H9 (cell line): ENCODE data around the gene ADTRP. TPM values are rescaled to one million over a fixed set of nuclear protein-coding genes. Genes with fewer than 3 reads are reported as not detected.

Experiments used
- DNase-seq: peaks from one replicate; pipeline ENCODE4 v3.0.0-alpha.2; 2017
- H2AFZ ChIP-seq: one replicate; pipeline ENCODE4 v1.6.1; 2013; ENCODE audit warnings: mild to moderate bottlenecking, low read length, control low read depth, moderate library complexity
- H2AK5ac ChIP-seq: 2 replicates; pipeline ENCODE4 v1.6.1; 2013; ENCODE audit warnings: low read length, control low read depth, mixed read lengths; ENCODE audit not compliant: insufficient read length
- H2BK120ac ChIP-seq: one replicate; pipeline ENCODE4 v1.6.1; 2013; ENCODE audit warnings: low read depth, mild to moderate bottlenecking, low read length, control low read depth, inconsistent platforms; ENCODE audit not compliant: poor library complexity, severe bottlenecking
- H2BK12ac ChIP-seq: 2 replicates; pipeline ENCODE4 v1.6.1; 2013; ENCODE audit warnings: low read length, control low read depth, mixed read lengths, low read depth; ENCODE audit not compliant: insufficient read length
- H2BK15ac ChIP-seq: 2 replicates; pipeline ENCODE4 v1.6.1; 2013; ENCODE audit warnings: low read depth, low read length, control low read depth
- H2BK20ac ChIP-seq: one replicate; pipeline ENCODE4 v1.6.1; 2013; ENCODE audit warnings: low read depth, mild to moderate bottlenecking, low read length, control low read depth, inconsistent platforms; ENCODE audit not compliant: poor library complexity, severe bottlenecking
- H2BK5ac ChIP-seq: 2 replicates; pipeline ENCODE4 v1.6.1; 2013; ENCODE audit warnings: low read length, control low read depth, mixed read lengths; ENCODE audit not compliant: insufficient read length
- H3K14ac ChIP-seq: 2 replicates; pipeline ENCODE4 v1.6.1; 2013; ENCODE audit warnings: low read length, control low read depth; ENCODE audit not compliant: insufficient read depth
- H3K18ac ChIP-seq: 2 replicates; pipeline ENCODE4 v1.6.1; 2013; ENCODE audit warnings: low read depth, mild to moderate bottlenecking, mixed read lengths, low read length, control low read depth; ENCODE audit not compliant: insufficient read length
- H3K23ac ChIP-seq: 2 replicates; pipeline ENCODE4 v1.6.1; 2013; ENCODE audit warnings: low read length, control low read depth, mixed read lengths, low read depth; ENCODE audit not compliant: insufficient read length
- H3K23me2 ChIP-seq: 2 replicates; pipeline ENCODE4 v1.6.1; 2013; ENCODE audit warnings: low read depth, mild to moderate bottlenecking, mixed read lengths, low read length, control low read depth; ENCODE audit not compliant: insufficient read length, poor library complexity, severe bottlenecking
- H3K27ac ChIP-seq: 2 replicates; pipeline ENCODE4 v1.5.1; 2013; ENCODE audit warnings: low read length, control low read depth, mixed read lengths, low read depth; ENCODE audit not compliant: insufficient read length
- H3K27me3 ChIP-seq: 2 replicates; pipeline ENCODE4 v1.6.1; 2013; ENCODE audit warnings: low read length, control low read depth, inconsistent platforms; ENCODE audit not compliant: insufficient read depth
- H3K4ac ChIP-seq: 2 replicates; pipeline ENCODE4 v1.6.1; 2013; ENCODE audit warnings: low read depth, mild to moderate bottlenecking, control low read depth, inconsistent platforms, low read length, moderate library complexity
- H3K4me1 ChIP-seq: 2 replicates; pipeline ENCODE4 v1.6.1; 2013; ENCODE audit warnings: low read length, control low read depth, inconsistent platforms; ENCODE audit not compliant: insufficient read depth
- H3K4me2 ChIP-seq: 2 replicates; pipeline ENCODE4 v1.6.1; 2013; ENCODE audit warnings: low read length, control low read depth, mixed read lengths; ENCODE audit not compliant: insufficient read length, insufficient read depth
- H3K56ac ChIP-seq: 2 replicates; pipeline ENCODE4 v1.6.1; 2013; ENCODE audit warnings: low read depth, mild to moderate bottlenecking, mixed read lengths, low read length, control low read depth; ENCODE audit not compliant: insufficient read length
- H3K79me1 ChIP-seq: 2 replicates; pipeline ENCODE4 v1.6.1; 2013; ENCODE audit warnings: low read depth, mild to moderate bottlenecking, moderate library complexity, low read length, control low read depth, inconsistent platforms; ENCODE audit not compliant: insufficient read depth, poor library complexity, severe bottlenecking
- H3K79me2 ChIP-seq: 2 replicates; pipeline ENCODE4 v1.6.1; 2013; ENCODE audit warnings: low read length, control low read depth, inconsistent platforms; ENCODE audit not compliant: insufficient read depth
- H3K9ac ChIP-seq: 2 replicates; pipeline ENCODE4 v1.6.1; 2013; ENCODE audit warnings: low read length, control low read depth, mixed read lengths; ENCODE audit not compliant: insufficient read length; ENCODE audit errors: extremely low read depth
- H3K9me3 ChIP-seq: one replicate; pipeline ENCODE4 v1.6.1; 2013; ENCODE audit warnings: low read depth, low read length, inconsistent platforms; ENCODE audit not compliant: control insufficient read depth
- H3T11ph ChIP-seq: one replicate; pipeline ENCODE4 v1.6.1; 2013; ENCODE audit warnings: mild to moderate bottlenecking, low read length, control low read depth, inconsistent platforms
- H4K20me1 ChIP-seq: one replicate; pipeline ENCODE4 v1.6.1; 2013; ENCODE audit not compliant: control insufficient read depth, insufficient read length, insufficient read depth
- H4K5ac ChIP-seq: 2 replicates; pipeline ENCODE4 v1.6.1; 2013; ENCODE audit warnings: low read depth, mild to moderate bottlenecking, mixed read lengths, low read length, control low read depth; ENCODE audit not compliant: insufficient read length
- H4K8ac ChIP-seq: replicated peaks from 2 replicates; pipeline ENCODE4 v1.6.1; 2013; ENCODE audit warnings: low read length, control low read depth, mixed read lengths, low read depth; ENCODE audit not compliant: insufficient read length
- H4K91ac ChIP-seq: 2 replicates; pipeline ENCODE4 v1.6.1; 2013; ENCODE audit warnings: low read depth, mild to moderate bottlenecking, moderate library complexity, mixed read lengths, low read length, control low read depth; ENCODE audit not compliant: insufficient read length
- H3K27ac Mint-ChIP-seq, 3 experiments: 2 replicates in 2 of 3; 3 replicates in 1 of 3; pipeline ENCODE4 v1.8.0; 2020 to 2021; ENCODE audit warnings: mixed read lengths in 3 of 3, mild to moderate bottlenecking in 1 of 3, moderate library complexity in 1 of 3
- H3K27me3 Mint-ChIP-seq: 2 replicates; pipeline ENCODE4 v1.8.0; 2021; ENCODE audit warnings: low read depth, mild to moderate bottlenecking, moderate library complexity, mixed read lengths
- H3K36me3 Mint-ChIP-seq, 3 experiments: 2 replicates in 2 of 3; 3 replicates in 1 of 3; pipeline ENCODE4 v1.8.0; 2020 to 2021; ENCODE audit warnings: low read depth in 3 of 3, mixed read lengths in 3 of 3; ENCODE audit not compliant: insufficient read depth in 1 of 3
- H3K4me1 Mint-ChIP-seq, 2 experiments: 2 replicates each; pipeline ENCODE4 v1.8.0; 2020; ENCODE audit warnings: mixed read lengths in 2 of 2
- H3K4me3 Mint-ChIP-seq, 2 experiments: 2 replicates in 1 of 2; 3 replicates in 1 of 2; pipeline ENCODE4 v1.8.0; 2020 to 2021; ENCODE audit warnings: mild to moderate bottlenecking in 2 of 2, mixed read lengths in 2 of 2, moderate library complexity in 1 of 2
- H3K9me3 Mint-ChIP-seq, 2 experiments: 2 replicates in 1 of 2; 3 replicates in 1 of 2; pipeline ENCODE4 v1.8.0; 2020; ENCODE audit warnings: mild to moderate bottlenecking in 2 of 2, mixed read lengths in 2 of 2, moderate library complexity in 1 of 2
- WGBS: extraction: QIAGEN DNeasy Blood & Tissue Kit; methylation state at CpG from one replicate; pipeline ENCODE4 v1.1.7; 2013; ENCODE audit warnings: missing lambda C conversion rate, low lambda C conversion rate, mixed read lengths; ENCODE audit not compliant: insufficient read length; ENCODE audit errors: extremely low coverage; 5-methylcytosine and 5-hydroxymethylcytosine counted together
- total RNA-seq: library from RNA; stranded (reverse); gene quantifications from 2 replicates; pipeline ENCODE4 v1.2.1, GENCODE V29; 2021
- TF ChIP-seq, protein P1 (sequence below): fragments of 200-600 bp; sonication (generic); conservative IDR thresholded peaks from 3 replicates; pipeline ENCODE4 v1.8.0; 2021; ENCODE audit warnings: antibody characterized with exemption, mild to moderate bottlenecking

Gene ADTRP
- total RNA-seq, 1 experiment from 2014 or later, result not detected

DNA sequence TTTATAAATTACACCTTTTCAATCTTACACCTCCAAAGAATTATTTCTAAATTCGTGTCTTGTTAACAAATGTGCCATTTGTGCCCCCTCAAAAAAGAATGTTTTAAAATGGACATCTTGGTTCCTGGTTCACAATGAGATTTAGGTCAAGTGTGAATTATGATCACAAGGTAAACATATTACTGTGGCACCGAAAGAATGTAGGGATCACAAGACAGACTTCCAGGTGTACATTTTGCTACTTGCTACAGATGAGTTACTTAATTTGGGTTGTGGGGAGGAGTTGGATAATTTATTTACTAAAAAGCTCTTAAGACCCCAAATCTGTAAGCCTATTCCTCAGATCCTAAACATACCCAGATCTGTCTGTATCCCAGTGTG, 25.0 kb upstream of the ADTRP start:
- Histone ChIP-seq H3K14ac (no peak overlapping the region), H2BK12ac (no peak overlapping the region), H2AK5ac (no peak overlapping the region), H3T11ph (no peak overlapping the region), H2BK20ac (no peak overlapping the region), H3K79me2 (no peaks in the 10 kb centered on the region), H2BK15ac (no peak overlapping the region), H3K4ac (no peak overlapping the region), H4K5ac (no peak overlapping the region), H3K27me3 (no peaks in the 10 kb centered on the region), H2AFZ (no peak overlapping the region), H3K9me3 (no peaks in the 10 kb centered on the region), H3K79me1 (no peaks in the 10 kb centered on the region), H3K18ac (no peak overlapping the region), H3K4me1 (no peaks in the 10 kb centered on the region; the same call in 1 of the 2 replicates), H2BK5ac (no peak overlapping the region), H4K8ac (no peak overlapping the region), H4K91ac (no peak overlapping the region), H3K23me2 (no peaks in the 10 kb centered on the region), H3K56ac (no peak overlapping the region), H2BK120ac (no peak overlapping the region), H3K9ac (no peak overlapping the region), H3K4me2 (no peak overlapping the region), H4K20me1 (no peaks in the 10 kb centered on the region), H3K27ac (no peak overlapping the region), H3K23ac (no peak overlapping the region)
- no peak for DNase-seq
- Mint-ChIP-seq H3K27ac (no peak overlapping the region), H3K4me1 (peaks cover 34 to 36% of the 10 kb centered on the region in 2 experiments), H3K27me3 (no peaks in the 10 kb centered on the region), H3K36me3 (no peaks in the 10 kb centered on the region), H3K4me3 (no peak overlapping the region), H3K9me3 (no peaks in the 10 kb centered on the region)
- TF ChIP-seq, protein P1, sequence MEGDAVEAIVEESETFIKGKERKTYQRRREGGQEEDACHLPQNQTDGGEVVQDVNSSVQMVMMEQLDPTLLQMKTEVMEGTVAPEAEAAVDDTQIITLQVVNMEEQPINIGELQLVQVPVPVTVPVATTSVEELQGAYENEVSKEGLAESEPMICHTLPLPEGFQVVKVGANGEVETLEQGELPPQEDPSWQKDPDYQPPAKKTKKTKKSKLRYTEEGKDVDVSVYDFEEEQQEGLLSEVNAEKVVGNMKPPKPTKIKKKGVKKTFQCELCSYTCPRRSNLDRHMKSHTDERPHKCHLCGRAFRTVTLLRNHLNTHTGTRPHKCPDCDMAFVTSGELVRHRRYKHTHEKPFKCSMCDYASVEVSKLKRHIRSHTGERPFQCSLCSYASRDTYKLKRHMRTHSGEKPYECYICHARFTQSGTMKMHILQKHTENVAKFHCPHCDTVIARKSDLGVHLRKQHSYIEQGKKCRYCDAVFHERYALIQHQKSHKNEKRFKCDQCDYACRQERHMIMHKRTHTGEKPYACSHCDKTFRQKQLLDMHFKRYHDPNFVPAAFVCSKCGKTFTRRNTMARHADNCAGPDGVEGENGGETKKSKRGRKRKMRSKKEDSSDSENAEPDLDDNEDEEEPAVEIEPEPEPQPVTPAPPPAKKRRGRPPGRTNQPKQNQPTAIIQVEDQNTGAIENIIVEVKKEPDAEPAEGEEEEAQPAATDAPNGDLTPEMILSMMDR, result no peak
- WGBS, result no CpG with 5 or more reads among the region's 2 CpGs
